Measurements from ENCODE around the gene SPAG17.

The SPAG17 gene

DNA sequence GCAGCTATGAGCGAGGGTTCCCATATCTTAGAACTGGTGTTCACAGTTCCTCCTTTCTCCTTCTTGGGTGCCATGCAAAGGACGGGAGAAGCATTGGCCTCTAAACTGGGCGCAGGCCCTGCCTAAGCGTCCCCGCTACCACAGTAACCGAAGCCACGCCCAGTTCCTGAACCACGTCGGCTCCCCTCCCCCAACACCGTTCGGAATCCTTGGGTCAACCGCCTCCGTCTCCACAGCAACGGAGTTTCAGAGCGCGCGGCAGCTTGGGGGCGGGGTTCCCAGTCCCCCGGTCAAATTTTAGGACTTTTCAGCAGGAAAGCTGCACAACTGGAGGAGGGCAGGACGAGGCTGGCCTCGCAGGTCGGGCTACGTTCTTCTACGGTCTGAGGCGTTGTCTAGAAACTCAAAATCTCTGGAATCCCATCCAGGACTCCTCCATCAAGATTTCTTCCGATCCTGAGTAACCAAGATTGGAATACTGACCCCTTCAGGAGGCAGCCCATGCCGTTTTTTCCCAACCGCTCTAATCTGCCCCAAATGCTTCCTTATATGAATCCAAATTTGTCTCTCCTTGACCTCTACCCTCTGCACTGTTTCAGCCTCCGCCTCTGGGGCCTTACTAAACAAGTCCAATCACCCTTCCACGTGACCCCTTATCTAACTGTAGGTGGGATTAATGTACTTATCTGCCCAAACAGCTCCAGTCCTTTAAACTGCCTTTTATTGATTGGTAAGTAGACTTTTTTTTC lies at the start of gene SPAG17:
Gene SPAG17 (minus strand): TSS at position 145 of the 749 bp plus-strand sequence. CDS start 71 bp downstream, at position 74.
- DNase-seq, result peak; percentile 29

DNA sequence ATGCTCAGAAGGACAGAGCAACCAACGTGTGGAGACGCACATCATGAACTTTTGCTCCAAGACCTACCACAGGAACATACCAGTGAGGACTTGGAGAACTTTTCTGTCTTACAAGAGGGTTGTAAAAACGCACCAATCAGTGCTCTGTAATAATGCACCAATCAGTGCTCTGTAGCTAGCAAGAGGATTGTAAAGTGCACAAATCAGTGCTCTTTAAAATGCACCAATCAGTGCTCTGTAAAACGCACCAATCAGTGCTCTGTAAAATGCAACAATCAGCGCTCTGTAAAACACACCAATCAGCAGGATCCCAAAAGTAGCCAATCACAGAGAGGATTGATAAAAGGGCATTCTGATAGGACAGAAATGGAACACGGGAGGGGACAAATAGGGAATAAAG lies 40.4 kb upstream of the SPAG17 start:
- DNase-seq, result no peak

DNA sequence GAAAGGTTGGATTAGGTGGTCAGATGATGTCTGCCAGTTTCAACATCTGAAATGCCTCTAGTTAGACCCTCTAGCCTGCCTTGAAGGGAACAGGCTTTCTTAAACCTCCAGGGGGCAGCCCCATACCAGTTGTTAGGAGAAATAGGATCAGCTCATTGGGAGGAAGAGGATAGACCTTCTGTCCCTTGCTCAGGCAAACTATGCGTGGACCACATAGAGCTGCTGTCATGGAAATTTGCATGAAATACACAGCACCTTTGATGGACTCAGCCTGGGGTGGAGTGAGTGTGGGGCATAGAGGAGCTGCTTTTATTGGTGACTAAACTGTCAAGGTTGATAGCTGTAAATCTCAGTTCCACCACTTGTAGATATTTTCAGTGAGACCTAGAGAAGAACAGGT lies 38.4 kb upstream of the SPAG17 start:
- DNase-seq, result no peak

DNA sequence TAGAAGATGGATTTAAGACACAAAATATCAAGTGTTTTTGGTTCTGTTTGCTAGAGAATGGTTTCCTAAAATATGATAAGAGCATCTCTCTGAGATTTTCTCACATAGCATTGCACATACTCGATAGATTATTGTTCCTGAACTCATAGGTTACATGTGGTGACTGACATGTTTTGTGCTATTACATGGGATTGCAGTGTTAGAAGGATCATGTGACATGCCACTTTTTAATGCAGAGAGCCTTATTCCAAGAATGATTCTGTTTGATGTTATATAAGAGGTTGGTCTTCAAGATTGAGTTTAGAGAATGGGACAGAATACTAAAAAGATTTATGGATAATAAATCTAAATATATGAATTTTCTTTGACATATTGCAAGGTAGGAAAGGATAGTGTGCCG lies 34.4 kb upstream of the SPAG17 start:
- no peak for DNase-seq

DNA sequence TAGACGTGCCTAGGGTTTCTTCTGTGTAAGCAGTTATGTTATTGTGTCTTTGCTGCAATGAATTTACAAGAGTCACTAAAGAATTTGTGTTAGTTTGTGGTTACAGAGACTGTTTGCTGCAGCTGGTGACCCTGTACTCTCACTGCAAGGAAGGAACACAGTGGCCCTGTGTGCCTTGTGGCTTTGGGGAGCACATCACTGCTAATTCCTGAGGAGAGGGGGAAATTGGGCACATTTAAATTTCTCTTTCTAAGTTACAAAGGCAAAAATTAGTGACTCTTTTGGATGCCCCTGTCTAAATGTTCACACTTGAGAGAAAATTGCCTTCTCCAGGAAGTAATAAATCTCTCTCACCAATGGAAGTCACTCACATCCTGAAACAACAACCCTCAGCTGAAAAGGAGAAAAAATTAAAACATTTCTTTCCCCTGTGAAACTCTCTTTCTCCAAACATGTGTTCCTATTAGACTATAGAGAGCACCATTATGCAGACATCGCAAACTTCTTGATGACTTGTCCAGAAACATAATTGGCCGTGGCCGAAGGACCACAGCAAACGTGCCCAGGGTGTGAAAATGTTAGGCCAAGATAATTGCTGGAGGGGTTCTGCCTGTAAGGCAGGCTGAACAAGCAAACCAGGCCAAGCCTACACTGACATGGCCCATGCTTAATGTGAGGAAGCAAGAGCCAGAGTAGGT lies 32.3 kb upstream of the SPAG17 start:
- no peak for DNase-seq

DNA sequence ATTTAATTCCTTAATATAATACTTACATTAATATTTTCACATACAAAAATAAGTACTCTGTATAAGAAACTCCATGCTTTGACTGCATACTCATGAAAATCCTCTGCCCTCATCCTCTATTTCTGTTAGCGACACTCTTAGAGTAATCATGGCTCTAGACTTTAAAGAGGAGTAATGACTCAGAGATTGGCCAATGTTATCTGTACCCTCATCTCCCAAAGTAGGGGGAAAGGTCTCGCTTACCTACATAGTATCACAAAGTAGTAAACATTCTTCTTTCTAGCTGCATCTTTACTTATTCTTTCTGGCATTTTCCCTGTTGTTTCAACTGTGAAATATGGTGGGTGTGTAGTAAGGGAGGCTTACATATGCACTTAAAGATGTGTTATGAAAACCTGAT lies 29.8 kb upstream of the SPAG17 start:
- no peak for DNase-seq

DNA sequence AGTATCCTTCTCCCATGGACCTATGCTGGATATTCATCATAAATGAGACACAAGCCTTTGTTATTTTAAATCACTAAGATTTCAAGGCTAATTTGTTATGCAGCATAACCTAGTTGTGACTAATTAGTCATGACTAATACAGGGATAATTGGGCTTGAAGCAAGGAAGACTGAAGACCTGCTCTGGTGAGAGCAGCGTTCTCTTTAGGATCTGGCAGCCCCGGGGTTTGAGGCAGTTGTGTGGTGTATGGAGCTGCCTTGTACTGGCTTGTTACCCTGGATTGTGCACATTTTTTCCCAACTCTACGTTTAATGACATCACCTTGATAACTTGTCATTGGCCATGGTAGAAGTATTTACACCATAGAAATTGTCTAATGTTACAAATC lies 25.7 kb upstream of the SPAG17 start:
- DNase-seq, result no peak

DNA sequence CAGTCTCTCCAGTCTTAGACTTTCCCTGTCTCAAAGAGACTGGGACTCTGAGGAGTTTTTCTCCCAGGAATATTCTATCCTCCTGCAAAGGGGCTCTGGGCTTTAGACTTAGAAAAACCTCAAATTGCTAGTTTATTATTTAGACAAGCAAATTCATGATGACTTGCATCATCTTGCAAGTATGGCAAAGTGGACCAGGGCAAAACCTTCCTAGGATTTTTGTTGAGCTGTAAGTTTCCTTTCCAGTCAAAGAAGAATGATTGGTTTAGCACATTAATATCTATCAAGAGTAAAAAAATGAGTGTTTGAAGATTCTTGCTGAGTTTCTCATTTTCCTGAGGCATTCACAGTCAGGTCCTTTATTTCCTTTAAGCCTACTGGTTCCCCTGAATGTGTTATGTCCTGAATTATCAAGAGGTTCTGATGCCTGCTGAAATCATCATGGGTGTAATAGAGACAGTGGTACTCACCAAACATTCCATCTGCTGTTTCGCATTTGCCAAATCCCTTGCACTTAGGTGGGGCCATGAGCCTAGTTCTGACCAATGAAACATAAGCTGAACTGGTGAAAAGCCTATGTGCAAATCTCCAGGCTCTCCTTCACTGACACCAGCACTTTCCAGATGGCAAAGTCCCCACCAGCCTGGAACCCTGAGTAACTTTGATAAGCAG lies 25.2 kb upstream of the SPAG17 start:
- no peak for DNase-seq

DNA sequence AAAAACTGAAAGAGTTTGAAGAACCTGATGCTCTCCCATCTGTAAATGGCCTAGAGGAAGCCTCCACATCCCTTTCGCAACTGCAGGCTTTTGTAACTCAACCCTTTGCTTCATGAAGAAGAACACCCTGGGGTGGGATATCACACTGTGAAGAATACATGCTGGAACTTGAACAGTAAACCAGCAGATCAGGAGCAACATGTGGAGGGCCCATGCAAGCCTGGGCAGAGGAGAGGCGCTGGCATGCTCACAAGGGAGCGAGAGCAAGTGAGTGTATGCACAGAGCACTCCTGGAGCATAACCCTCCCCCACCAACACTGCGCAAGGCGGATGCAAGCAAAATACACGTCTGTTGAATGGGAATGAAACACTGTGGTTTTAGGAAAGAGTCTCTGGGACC lies 24.6 kb upstream of the SPAG17 start:
- DNase-seq, result no peak

DNA sequence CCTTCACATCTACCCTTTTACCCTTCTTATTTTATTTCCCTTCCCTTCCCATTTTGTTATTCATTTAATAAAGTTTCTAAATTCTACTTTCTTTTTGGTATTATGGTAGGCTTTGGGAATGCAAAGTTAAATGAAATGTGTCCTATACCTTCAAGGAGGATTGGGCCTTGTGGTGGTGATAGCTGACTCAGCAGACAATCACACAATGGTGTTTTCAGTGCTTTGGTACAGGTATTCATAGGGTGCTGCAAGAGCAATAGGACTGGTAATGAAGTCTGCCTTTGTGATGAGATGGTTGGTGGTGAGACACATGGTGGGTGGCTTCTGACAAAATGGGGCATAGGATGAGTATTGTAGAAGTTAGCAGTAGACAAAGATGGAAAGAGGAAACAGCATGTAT lies 21.9 kb upstream of the SPAG17 start:
- DNase-seq, result no peak

DNA sequence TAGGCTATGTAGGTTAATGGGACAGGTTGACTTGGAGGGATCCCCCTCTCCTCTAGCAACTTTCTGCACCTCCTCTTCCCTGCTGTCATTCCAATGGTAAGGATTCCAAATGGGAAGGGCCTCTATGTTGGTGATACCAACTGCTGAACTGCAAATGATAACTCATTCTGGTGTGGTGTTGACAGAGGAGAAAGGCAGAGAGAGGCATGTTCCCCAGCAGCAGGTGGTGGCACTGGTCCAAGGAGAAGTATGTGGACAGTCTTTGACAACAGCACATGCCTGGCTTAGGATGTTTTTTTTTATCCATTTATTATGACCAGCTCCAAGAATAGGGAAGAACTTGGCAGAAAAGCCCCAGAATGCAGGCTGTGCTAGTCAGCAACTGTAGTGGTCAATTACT lies 19.6 kb upstream of the SPAG17 start:
- DNase-seq, result no peak

DNA sequence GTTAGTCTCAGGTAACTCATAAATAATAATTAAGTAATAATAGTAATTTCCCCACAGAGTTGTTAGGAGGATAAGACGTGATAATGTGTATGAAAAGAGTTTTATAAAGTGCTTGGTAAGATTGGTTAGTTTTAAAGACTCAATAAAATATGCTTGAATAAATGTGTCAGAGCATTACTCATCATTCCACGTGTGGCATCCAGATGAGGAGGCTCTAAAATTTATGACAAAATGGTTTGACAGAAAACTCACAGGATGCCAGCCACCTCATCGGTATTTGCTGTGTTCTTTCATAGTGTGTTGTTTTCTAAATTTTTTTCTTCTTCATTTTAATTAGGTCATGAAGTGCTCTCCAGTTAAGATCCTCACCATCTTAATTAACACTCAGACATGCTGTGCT lies 19.1 kb upstream of the SPAG17 start:
- DNase-seq, result no peak

DNA sequence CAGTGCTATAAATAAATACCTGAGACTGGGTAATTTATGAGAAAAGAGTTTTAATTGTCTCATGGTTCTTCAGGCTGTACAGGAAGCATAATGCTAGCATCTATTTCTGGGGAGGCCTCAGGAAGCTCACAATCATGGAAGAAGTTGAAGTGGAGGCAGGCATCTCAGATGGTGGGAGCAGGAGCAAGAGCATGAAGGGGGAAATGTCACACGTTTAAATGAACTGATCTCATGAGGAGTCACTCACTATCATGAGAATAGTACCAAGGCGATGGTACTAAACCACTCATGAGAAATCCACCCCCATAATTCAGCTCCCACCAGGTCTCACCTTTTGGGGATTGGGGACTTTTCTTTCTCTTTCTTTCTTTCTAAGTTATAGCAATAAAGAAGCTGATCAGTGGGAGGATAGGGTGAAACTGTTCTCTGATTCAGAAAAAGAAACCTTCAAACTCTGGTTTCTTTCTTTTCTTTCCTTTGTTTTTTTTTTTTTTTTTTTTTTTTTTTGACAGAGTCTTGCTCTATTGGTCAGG lies 17.1 kb upstream of the SPAG17 start:
- DNase-seq, result no peak

DNA sequence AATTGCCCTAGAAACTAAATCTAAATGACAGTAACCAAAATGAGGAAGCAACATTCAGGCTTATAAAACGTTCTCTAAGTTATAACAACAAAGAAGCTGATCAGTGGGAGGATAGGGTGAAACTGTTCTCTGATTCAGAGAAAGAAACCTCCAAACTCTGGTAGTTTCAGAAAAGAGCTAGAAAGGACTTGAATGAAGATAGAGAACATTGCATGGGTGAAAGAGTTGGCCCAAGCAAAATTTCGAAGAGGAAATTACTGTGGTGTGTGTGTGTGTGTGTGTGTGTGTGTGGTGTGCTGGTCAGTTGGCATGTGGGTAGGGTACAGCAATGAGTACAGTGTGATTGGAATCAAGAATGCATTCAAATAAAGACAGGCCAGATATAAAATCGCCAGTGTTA lies 16.5 kb upstream of the SPAG17 start:
- no peak for DNase-seq

DNA sequence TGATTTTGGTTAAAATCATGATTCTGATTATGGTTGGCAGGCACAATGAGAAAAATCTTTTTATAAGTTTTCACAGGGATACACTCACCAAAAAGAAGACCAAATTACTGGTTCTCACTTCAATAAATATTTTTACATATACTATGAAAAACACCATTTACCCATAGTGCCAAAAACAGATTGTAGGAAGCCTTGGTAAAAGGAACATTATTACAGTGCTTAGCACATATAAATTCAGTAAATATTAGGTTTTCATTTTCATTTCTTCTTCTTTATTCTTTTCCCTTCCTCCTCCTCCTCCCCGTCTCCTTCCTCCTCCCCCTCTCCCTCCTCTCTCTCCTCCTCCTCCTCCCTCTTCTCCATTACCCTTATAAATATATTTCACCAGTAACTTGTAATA lies 15.8 kb upstream of the SPAG17 start:
- DNase-seq, result no peak

DNA sequence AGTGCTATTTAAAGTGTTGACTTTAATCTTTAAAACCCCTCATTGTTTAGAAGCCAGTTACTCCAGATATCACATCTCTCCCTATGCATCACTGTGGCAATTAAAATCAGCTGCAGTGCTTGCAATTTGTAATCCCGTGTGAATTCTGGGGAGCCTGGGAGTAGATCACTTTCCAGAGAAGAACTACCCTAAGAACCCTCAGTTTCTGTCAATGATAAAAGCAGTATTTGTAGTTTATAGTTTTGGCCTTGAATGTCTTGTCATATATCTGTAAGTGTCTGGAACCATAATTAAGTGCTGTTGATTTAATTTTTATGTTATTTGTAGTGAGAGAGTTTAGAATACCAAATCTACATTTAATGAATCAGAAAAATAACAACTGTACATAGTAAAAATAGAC lies 5.5 kb upstream of the SPAG17 start:
- no peak for DNase-seq

DNA sequence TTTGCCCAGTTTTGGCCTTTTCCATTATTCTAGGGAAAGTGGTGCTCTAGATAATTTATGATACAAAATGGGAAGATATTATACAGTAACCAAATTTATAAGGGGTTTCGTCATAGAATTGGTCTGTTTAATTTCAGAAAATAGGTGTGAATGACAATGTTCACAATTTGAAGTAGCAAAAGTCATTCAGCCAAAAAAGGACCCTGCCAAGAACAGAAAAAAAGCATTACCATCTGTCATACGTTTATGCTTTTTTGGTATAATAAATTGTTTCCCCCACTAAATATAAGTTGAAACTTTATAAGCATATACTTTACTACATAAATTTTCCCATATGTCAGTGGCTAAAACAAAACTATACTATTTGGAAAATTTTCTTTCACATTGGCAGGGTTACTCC lies 4.5 kb upstream of the SPAG17 start:
- no peak for DNase-seq

DNA sequence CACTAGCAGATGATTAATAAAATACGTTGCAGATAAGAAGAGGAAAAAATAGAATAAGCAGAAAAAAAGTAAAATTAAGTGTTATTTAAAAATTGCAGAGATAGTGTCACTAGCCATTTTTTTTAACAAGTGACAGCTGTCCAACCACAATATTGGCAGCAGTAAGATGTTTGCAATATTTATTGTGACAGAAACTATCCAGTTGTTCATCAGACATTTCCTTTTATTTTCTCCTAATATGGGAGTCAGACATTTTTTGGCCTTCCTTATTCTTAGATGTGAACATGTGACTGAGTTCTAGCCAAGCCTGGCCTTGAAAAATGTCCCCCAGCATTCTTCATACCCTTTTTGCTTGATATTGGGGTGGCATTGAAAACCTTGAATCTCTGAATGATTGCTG lies 3.4 kb upstream of the SPAG17 start:
- DNase-seq, result no peak

DNA sequence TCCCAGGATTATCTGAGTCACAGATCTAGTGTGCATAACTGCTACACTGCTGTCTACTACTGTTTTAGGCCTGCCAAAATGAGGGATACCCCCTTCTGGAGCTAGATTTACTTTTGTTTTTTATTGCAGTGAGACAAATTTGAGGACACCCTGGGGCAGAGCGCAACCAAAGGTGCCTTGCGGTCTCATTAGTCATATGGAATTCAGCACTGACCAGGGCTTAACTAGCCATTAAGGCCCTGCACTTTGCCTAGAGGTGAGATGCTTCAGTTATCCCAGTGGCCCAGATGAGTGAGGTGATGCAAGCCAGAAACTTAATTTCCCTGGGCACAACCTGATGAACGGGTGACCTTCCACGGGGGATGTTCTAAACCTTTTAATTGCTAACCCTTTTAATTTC lies 998 bp upstream of the SPAG17 start:
- no peak for DNase-seq

DNA sequence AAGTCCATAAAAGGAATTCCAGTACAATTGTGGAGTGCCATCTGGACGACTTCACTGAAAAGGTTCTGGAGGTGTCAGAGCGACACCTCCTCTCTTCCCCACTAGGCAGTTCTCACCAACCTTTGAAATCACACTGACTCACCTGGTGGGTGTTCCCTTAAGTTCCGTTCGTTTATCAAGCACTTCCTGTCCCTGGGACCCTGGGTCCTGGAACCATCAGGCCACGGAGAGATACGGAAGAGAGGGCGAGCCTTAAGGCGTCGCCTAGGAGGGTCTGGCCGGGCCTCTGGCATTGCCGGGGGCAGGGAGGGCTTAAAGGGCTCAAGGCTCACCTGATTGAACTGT lies 317 bp downstream of the SPAG17 start:
- DNase-seq, result no peak

DNA sequence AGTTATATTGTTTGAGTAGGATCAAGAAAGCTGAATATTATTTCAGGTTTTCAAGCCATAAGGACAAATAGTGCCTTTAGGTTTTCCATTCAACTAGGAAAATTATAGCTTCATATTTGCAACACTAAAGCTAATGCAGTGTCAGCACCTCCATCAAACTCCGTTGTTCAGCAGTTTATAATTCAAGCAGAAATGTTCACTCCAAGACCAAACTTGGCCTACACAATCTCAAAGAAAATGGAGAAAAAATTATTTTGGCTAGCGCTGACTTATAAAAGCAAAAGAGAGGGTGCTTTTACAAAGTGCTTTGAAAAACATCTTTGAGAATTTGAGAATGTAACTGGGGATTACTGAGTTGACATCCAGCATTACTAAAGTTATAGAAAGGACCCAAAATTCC lies 1.4 kb downstream of the SPAG17 start:
- no peak for DNase-seq

DNA sequence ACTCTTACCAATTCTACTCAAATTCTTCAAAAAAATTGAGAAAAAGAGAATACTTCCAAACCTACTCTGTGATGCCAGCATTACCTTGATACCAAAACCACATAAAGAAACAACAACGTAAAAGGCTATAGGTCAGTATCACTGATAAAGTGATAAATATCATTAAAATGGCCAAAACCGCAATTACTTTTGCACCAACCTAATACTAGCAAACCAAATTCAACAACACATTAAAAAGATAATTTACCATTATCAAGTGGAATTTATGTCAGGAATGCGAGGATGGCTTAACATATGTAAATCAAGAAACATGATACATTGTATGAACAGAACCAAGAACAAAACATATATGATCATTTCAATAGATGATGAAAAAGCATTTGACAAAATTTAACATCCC lies 7.0 kb downstream of the SPAG17 start:
- DNase-seq, result no peak

DNA sequence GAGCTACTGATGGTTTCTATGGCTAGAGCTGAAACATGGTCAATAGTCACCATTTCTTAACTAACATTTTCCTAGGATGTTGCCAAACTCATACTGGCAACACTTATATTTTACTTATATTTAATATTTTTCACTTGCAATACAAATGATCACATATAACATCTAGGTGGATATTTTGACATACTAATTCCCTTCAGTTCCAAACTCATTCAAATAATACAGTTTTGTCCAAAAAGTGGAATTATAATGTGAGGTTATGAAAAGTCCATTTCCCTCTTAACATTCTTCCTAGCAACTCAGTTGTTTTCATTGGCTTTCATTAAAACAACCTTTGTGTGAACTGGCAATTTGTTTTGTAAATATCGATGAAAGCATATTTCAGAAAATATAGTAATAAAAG lies 16.0 kb downstream of the SPAG17 start:
- no peak for DNase-seq

DNA sequence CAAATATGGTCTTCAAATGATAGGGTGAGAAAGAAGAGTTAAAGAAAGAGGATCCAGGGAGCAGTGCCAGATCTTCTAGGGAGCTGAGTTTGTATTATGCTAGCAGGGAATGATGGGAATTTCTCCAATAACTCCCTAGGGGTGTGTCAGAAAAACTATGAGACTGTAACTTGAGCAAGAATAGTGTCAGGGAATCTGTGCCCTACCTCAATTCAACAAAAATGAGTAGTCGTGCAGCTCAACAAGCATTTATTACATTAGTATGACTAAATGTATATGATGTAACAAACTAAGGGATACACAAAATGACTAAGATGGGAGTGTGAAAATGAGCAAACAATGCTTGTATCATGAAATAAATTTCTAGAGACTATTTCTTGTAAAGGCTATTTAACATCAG lies 24.2 kb downstream of the SPAG17 start:
- no peak for DNase-seq

All from activated CD4-positive, alpha-beta T cell treated with anti-CD3 and anti-CD28 coated beads for 48 hours (primary cell).